GM23338 (cell line): ENCODE results near the gene RTP4.
A peak's percentile ranks its signal among the peaks of the same experiment; 100 is the strongest.

ENCODE experiments used
- CREB1 ChIP-seq: fragments of 250-450 bp; sonication (Bioruptor Pico); IDR thresholded peaks from 2 replicates; pipeline ENCODE4 v1.5.0; 2020; ENCODE audit warnings: low read depth, mild to moderate bottlenecking, moderate library complexity
- EZH2 ChIP-seq: fragments of 200-600 bp; sonication (generic); IDR thresholded peaks from one replicate; pipeline ENCODE4 v1.8.0; 2017; ENCODE audit warnings: antibody characterized with exemption, mild to moderate bottlenecking, low read depth; ENCODE audit not compliant: unreplicated experiment
- EZH2phosphoT487 ChIP-seq: fragments of 200-600 bp; sonication (generic); IDR thresholded peaks from one replicate; pipeline ENCODE4 v1.8.1; 2018; ENCODE audit warnings: antibody characterized with exemption; ENCODE audit not compliant: unreplicated experiment
- JUNB ChIP-seq: IDR thresholded peaks from one replicate; pipeline ENCODE4 v1.6.1; 2016; ENCODE audit warnings: antibody characterized with exemption; ENCODE audit not compliant: unreplicated experiment
- POLR2AphosphoS5 ChIP-seq: IDR thresholded peaks from 2 replicates; pipeline ENCODE4 v1.6.1; 2016; ENCODE audit warnings: antibody characterized with exemption, low read depth
- STAT1 ChIP-seq: IDR thresholded peaks from one replicate; pipeline ENCODE4 v1.6.1; 2016; ENCODE audit warnings: antibody characterized with exemption; ENCODE audit not compliant: unreplicated experiment
- ZNF331 ChIP-seq: fragments of 250-450 bp; sonication (Bioruptor Pico); IDR thresholded peaks from 2 replicates; pipeline ENCODE4 v1.5.0; 2020; ENCODE audit warnings: low read depth, mild to moderate bottlenecking, moderate library complexity
- TF ChIP-seq, protein P1 (sequence below), 2 experiments: fragments of 200-600 bp in 1 of 2; sonication (generic) in 1 of 2; conservative IDR thresholded peaks; 2 replicates each; pipeline versions ENCODE4 v1.5.1 to v1.6.1; 2016 to 2017; ENCODE audit warnings: antibody characterized with exemption in 2 of 2, low read depth in 2 of 2, mild to moderate bottlenecking in 2 of 2, moderate library complexity in 1 of 2
- TF ChIP-seq, protein P2 (sequence below): fragments of 250-450 bp; sonication (Bioruptor Pico); IDR thresholded peaks from 2 replicates; pipeline ENCODE4 v1.5.0; 2020; ENCODE audit warnings: mild to moderate bottlenecking, moderate library complexity
- TF ChIP-seq, protein P3 (sequence below): IDR thresholded peaks from one replicate; pipeline ENCODE4 v1.6.1; 2018; ENCODE audit warnings: antibody characterized with exemption; ENCODE audit not compliant: unreplicated experiment

DNA sequence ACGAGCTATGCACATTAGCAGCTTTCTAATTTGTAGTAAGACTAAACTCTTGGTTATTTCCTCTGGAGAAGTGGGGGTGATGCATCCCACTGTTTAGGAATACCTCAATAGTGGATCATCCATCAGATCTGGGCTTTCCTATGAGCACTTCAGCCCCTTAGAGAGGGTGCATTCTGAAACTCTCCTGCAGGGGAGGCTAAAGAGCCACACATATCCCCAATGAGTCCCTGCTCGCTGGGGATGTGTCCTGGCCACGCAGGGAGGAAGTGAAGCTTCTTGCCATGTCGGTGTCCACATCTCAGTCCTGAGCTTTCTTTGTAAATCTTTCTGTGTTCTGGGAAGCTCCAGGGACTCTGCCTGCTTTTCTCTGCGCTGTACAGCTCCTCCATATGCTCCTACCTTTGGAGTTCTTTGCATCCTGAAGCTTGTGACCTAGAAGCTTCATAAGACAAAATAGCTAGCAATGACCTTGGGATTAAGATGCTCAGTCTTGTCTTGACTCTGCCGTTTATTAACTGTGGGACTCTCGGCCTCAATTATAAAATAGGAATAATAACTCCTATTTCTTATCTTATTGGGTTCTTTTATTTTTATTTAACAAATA is 48.4 kb upstream of the RTP4 start:
- TF ChIP-seq EZH2phosphoT487 (no peak), POLR2AphosphoS5 (no peak), STAT1 (no peak), EZH2 (no peak), JUNB (no peak), CREB1 (no peak), ZNF331 (CRISPR knock-in tag) (no peak)
- TF ChIP-seq, protein P1, sequence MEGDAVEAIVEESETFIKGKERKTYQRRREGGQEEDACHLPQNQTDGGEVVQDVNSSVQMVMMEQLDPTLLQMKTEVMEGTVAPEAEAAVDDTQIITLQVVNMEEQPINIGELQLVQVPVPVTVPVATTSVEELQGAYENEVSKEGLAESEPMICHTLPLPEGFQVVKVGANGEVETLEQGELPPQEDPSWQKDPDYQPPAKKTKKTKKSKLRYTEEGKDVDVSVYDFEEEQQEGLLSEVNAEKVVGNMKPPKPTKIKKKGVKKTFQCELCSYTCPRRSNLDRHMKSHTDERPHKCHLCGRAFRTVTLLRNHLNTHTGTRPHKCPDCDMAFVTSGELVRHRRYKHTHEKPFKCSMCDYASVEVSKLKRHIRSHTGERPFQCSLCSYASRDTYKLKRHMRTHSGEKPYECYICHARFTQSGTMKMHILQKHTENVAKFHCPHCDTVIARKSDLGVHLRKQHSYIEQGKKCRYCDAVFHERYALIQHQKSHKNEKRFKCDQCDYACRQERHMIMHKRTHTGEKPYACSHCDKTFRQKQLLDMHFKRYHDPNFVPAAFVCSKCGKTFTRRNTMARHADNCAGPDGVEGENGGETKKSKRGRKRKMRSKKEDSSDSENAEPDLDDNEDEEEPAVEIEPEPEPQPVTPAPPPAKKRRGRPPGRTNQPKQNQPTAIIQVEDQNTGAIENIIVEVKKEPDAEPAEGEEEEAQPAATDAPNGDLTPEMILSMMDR (conservative IDR thresholded peaks at IDR 0.05; ENCODE audit: low read depth in 2 of 2), result peak; percentile 97 to 100
- TF ChIP-seq, protein P2, sequence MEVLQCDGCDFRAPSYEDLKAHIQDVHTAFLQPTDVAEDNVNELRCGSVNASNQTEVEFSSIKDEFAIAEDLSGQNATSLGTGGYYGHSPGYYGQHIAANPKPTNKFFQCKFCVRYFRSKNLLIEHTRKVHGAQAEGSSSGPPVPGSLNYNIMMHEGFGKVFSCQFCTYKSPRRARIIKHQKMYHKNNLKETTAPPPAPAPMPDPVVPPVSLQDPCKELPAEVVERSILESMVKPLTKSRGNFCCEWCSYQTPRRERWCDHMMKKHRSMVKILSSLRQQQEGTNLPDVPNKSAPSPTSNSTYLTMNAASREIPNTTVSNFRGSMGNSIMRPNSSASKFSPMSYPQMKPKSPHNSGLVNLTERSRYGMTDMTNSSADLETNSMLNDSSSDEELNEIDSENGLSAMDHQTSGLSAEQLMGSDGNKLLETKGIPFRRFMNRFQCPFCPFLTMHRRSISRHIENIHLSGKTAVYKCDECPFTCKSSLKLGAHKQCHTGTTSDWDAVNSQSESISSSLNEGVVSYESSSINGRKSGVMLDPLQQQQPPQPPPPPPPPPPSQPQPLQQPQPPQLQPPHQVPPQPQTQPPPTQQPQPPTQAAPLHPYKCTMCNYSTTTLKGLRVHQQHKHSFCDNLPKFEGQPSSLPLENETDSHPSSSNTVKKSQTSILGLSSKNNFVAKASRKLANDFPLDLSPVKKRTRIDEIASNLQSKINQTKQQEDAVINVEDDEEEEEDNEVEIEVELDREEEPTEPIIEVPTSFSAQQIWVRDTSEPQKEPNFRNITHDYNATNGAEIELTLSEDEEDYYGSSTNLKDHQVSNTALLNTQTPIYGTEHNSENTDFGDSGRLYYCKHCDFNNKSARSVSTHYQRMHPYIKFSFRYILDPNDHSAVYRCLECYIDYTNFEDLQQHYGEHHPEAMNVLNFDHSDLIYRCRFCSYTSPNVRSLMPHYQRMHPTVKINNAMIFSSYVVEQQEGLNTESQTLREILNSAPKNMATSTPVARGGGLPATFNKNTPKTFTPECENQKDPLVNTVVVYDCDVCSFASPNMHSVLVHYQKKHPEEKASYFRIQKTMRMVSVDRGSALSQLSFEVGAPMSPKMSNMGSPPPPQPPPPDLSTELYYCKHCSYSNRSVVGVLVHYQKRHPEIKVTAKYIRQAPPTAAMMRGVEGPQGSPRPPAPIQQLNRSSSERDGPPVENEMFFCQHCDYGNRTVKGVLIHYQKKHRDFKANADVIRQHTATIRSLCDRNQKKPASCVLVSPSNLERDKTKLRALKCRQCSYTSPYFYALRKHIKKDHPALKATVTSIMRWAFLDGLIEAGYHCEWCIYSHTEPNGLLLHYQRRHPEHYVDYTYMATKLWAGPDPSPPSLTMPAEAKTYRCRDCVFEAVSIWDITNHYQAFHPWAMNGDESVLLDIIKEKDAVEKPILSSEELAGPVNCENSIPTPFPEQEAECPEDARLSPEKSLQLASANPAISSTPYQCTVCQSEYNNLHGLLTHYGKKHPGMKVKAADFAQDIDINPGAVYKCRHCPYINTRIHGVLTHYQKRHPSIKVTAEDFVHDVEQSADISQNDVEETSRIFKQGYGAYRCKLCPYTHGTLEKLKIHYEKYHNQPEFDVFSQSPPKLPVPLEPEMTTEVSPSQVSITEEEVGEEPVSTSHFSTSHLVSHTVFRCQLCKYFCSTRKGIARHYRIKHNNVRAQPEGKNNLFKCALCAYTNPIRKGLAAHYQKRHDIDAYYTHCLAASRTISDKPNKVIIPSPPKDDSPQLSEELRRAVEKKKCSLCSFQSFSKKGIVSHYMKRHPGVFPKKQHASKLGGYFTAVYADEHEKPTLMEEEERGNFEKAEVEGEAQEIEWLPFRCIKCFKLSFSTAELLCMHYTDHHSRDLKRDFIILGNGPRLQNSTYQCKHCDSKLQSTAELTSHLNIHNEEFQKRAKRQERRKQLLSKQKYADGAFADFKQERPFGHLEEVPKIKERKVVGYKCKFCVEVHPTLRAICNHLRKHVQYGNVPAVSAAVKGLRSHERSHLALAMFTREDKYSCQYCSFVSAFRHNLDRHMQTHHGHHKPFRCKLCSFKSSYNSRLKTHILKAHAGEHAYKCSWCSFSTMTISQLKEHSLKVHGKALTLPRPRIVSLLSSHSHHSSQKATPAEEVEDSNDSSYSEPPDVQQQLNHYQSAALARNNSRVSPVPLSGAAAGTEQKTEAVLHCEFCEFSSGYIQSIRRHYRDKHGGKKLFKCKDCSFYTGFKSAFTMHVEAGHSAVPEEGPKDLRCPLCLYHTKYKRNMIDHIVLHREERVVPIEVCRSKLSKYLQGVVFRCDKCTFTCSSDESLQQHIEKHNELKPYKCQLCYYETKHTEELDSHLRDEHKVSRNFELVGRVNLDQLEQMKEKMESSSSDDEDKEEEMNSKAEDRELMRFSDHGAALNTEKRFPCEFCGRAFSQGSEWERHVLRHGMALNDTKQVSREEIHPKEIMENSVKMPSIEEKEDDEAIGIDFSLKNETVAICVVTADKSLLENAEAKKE (CRISPR knock-in tag), result no peak
- TF ChIP-seq, protein P3, sequence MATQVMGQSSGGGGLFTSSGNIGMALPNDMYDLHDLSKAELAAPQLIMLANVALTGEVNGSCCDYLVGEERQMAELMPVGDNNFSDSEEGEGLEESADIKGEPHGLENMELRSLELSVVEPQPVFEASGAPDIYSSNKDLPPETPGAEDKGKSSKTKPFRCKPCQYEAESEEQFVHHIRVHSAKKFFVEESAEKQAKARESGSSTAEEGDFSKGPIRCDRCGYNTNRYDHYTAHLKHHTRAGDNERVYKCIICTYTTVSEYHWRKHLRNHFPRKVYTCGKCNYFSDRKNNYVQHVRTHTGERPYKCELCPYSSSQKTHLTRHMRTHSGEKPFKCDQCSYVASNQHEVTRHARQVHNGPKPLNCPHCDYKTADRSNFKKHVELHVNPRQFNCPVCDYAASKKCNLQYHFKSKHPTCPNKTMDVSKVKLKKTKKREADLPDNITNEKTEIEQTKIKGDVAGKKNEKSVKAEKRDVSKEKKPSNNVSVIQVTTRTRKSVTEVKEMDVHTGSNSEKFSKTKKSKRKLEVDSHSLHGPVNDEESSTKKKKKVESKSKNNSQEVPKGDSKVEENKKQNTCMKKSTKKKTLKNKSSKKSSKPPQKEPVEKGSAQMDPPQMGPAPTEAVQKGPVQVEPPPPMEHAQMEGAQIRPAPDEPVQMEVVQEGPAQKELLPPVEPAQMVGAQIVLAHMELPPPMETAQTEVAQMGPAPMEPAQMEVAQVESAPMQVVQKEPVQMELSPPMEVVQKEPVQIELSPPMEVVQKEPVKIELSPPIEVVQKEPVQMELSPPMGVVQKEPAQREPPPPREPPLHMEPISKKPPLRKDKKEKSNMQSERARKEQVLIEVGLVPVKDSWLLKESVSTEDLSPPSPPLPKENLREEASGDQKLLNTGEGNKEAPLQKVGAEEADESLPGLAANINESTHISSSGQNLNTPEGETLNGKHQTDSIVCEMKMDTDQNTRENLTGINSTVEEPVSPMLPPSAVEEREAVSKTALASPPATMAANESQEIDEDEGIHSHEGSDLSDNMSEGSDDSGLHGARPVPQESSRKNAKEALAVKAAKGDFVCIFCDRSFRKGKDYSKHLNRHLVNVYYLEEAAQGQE, result no peak
